Dendritic cell treated with granulocyte-macrophage colony-stimulating factor and Interleukin-4, amounts not matched to agents 40 ng/mL and 50 ng/mL, for 4 days (primary cell): ENCODE data around the gene ENAM.
"Not testable (repeated sequence)": the region's sequence is repeated elsewhere in the genome, so short reads cannot be mapped to it uniquely, and the experiment has no call there.

ENCODE experiments used
- H3K27ac Mint-ChIP-seq: one replicate; pipeline ENCODE4 v1.8.0; 2022; ENCODE audit warnings: mild to moderate bottlenecking, mixed read lengths
- H3K27me3 Mint-ChIP-seq: one replicate; pipeline ENCODE4 v1.8.0; 2022; ENCODE audit warnings: mild to moderate bottlenecking, mixed read lengths
- H3K36me3 Mint-ChIP-seq: one replicate; pipeline ENCODE4 v1.8.0; 2022; ENCODE audit warnings: low read depth, mixed read lengths
- H3K4me1 Mint-ChIP-seq: one replicate; pipeline ENCODE4 v1.8.0; 2022; ENCODE audit warnings: low read depth, mixed read lengths
- H3K4me3 Mint-ChIP-seq: one replicate; pipeline ENCODE4 v1.8.0; 2022; ENCODE audit warnings: mild to moderate bottlenecking, moderate library complexity, mixed read lengths
- H3K9me3 Mint-ChIP-seq: one replicate; pipeline ENCODE4 v1.8.0; 2022; ENCODE audit warnings: mixed read lengths
- intact Hi-C: fragments of 100-400 bp; cut with micrococcal nuclease; formaldehyde crosslinking; loops from one replicate; pipeline ENCODE4 v1.15.0; 2022

ENAM gene

DNA sequence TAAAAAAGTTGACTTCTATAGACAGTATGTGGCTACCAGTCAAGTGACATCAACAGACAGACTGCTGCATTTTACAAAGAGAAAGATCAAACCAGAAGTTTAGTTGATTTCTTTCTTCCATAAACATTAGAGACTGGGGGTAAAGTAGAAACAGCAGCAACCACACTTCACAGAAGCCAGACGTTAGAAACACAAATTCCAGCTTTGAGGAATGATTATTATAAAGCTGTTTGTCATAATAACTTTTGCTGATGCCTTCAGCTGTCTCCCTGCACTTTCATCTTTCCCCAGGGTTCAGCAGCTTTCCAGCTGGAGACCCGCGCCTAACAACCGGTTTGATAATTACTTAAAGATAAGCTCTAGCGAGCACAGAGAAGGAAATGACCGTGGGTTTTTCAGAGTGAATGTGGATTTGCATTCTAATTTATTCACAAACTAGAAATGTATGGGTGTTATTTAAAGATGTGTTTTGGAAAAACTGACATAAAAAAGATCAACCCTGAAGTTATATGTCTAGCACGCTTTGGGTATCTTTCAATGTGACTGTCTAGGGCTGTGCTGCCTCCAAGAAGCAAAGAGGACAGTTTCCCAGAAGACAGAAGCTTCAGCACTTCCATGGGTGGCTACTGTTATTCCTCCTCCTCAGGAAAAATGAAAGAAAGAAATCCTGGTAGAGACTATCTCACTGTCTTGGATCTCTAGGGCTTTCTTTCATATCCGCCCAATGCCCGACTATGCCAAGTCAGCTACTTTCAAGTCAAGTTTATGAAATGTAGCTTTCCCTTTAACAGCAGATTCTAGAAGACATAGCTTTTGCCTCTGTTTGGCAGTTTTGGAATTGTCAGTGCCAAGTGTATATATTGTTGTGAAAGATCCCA, 15.0 kb upstream of the ENAM start:
- H3K4me3 Mint-ChIP-seq: no peak overlapping the region

DNA sequence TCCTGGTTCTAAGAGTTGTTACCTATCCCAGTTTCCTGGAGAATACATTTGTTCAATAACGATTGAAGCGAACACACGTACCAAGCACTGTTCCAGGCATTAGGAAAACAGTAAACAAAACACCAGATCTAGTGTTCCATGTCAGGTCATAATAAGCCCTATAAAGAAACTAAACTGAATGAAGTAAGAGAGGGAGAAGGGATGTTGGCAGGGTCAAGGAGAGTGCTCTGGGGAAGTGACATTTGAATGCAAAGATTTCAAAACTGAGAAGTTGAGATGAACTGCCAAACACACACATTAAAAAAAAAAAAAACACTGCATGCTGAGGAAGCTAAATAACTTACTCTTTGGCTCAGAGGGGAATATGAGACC, 14.4 kb upstream of the ENAM start:
- H3K36me3 Mint-ChIP-seq: no peaks in the 10 kb centered on the region
- peaks cover 2% of the 10 kb centered on the region for H3K27me3 Mint-ChIP-seq
- H3K9me3 Mint-ChIP-seq: peaks cover 10% of the 10 kb centered on the region
- H3K4me3 Mint-ChIP-seq: no peak overlapping the region
- intact Hi-C loops: no loop called here
- no peak overlapping the region for H3K27ac Mint-ChIP-seq
- peaks cover 7% of the 10 kb centered on the region for H3K4me1 Mint-ChIP-seq

More for the DNA sequence above, 15.0 kb upstream of the ENAM start:
- H3K36me3 Mint-ChIP-seq: no peaks in the 10 kb centered on the region
- peaks cover 7% of the 10 kb centered on the region for H3K4me1 Mint-ChIP-seq
- peaks cover 2% of the 10 kb centered on the region for H3K27me3 Mint-ChIP-seq
- no peak overlapping the region for H3K27ac Mint-ChIP-seq
- intact Hi-C loops: no loop called here
- H3K9me3 Mint-ChIP-seq: peaks cover 4% of the 10 kb centered on the region

DNA sequence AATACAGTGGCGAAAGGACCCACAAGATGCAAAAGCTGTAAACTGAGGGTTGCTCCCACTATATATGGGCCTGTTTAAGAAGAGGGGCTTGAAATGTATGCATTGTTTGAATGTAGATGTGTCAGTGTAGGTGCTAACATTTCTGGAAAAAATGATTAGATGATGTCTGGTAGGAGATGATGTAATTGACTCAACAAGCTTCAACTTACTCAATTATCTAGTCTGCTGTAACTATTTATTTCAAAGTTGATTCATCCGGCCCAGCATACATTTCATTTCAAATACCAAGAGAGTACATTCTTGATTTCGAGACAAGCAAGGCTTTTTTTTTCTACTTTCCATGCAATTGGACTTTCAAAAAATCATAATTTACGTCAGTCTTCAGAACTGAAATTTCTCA, 9.3 kb upstream of the ENAM start:
- peaks cover 14% of the 10 kb centered on the region for H3K9me3 Mint-ChIP-seq
- no peaks in the 10 kb centered on the region for H3K27me3 Mint-ChIP-seq
- H3K36me3 Mint-ChIP-seq: no peaks in the 10 kb centered on the region
- H3K4me3 Mint-ChIP-seq: no peak overlapping the region
- no peak overlapping the region for H3K27ac Mint-ChIP-seq
- H3K4me1 Mint-ChIP-seq: peaks cover under 1% of the 10 kb centered on the region
- intact Hi-C loops: no loop called here

DNA sequence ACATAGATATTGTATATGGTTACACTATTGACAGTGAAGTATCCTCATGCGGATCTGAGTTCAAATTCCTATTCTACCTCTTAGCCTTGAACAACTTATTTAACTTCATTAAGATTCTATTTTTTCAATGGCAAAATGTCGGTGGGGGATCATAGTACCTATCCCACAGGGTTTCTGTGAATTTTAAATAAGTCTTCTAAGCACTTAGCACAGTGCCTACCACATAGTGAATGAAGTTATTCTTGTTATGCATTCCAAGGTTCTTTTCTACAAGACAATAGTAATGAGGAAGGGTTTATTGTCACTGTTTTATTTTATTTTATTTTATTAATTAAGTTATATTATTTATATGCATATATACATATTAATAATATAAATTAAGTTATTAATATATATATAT, 8.8 kb upstream of the ENAM start:
- Mint-ChIP-seq H3K27ac (no peak overlapping the region), H3K4me3 (no peak overlapping the region), H3K4me1 (no peaks in the 10 kb centered on the region), H3K9me3 (peaks cover 14% of the 10 kb centered on the region), H3K27me3 (no peaks in the 10 kb centered on the region), H3K36me3 (no peaks in the 10 kb centered on the region)
- intact Hi-C loops: no loop called here

DNA sequence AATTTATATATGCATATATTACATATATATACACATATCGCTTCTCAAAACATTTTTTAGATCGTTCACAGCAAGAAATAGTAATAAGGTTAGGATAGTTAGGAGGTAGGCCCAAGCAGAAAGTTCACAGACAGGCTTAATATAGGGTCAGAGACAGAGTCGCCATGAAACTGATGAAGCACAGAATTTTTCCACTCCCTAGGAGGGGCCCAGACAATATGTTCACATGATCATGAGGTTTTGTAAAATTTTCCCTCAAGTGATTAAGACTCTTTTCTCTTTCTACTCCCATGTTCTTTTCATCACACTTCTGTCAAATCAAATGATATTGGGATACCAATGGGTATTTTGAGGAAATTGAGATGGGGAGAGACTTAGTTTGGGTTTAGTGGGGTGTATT, 5.2 kb upstream of the ENAM start:
- intact Hi-C loops: no loop called here
- no peaks in the 10 kb centered on the region for H3K27me3 Mint-ChIP-seq
- H3K36me3 Mint-ChIP-seq: no peaks in the 10 kb centered on the region
- no peak overlapping the region for H3K4me3 Mint-ChIP-seq
- peaks cover 12% of the 10 kb centered on the region for H3K9me3 Mint-ChIP-seq
- no peak overlapping the region for H3K27ac Mint-ChIP-seq
- H3K4me1 Mint-ChIP-seq: no peaks in the 10 kb centered on the region

DNA sequence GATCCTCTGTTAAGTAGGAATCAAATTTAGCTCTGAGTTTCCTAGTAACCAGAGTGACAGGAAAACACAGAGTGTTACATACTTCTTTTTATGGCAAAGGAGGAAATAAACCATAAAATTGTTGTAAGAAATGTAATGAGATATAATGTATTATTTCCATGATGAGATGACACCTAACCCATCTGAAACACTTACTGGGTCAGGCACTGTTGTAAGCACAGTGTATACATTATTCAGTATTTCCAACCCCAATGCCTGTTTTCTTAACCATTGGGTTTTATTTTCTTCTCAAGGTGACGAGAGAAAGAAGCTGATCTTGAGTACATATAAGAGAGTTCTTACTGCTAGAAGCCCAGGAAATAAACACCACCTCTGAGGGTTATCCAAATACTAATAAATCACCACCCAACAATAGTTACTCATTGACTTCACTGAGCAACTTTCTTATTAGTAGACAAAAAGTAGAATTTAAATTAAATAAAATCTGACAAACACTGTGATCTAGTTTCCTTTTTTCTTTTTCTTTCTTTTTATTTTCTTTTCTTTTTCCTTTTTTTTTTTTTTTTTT, 4.2 kb upstream of the ENAM start:
- intact Hi-C loops: no loop called here
- Mint-ChIP-seq H3K27me3 (no peaks in the 10 kb centered on the region), H3K27ac (no peak overlapping the region), H3K9me3 (peaks cover 2% of the 10 kb centered on the region), H3K36me3 (no peaks in the 10 kb centered on the region), H3K4me3 (no peak overlapping the region), H3K4me1 (no peaks in the 10 kb centered on the region)

DNA sequence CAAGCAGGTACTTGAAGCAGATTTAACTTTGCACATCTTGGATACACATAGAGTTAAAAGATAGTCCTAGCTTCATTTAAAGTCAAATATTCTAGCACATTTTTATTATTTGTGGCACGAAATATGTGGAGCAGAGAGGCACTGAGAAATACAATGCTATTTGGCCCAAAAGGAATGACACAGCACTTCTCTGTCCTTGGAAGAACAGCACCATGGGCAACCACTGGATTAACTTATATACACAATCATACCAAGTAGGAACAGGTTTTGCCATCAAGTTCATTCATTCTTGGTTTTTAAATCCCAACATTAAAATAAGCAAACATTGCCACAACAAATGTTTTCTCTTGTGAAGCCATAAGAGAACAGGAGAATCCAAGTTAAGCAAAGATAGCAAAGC, 924 bp upstream of the ENAM start:
- Mint-ChIP-seq H3K4me1 (no peaks in the 10 kb centered on the region), H3K27me3 (no peaks in the 10 kb centered on the region), H3K9me3 (no peaks in the 10 kb centered on the region), H3K36me3 (no peaks in the 10 kb centered on the region), H3K27ac (no peak overlapping the region), H3K4me3 (no peak overlapping the region)
- intact Hi-C loops: no loop called here

DNA sequence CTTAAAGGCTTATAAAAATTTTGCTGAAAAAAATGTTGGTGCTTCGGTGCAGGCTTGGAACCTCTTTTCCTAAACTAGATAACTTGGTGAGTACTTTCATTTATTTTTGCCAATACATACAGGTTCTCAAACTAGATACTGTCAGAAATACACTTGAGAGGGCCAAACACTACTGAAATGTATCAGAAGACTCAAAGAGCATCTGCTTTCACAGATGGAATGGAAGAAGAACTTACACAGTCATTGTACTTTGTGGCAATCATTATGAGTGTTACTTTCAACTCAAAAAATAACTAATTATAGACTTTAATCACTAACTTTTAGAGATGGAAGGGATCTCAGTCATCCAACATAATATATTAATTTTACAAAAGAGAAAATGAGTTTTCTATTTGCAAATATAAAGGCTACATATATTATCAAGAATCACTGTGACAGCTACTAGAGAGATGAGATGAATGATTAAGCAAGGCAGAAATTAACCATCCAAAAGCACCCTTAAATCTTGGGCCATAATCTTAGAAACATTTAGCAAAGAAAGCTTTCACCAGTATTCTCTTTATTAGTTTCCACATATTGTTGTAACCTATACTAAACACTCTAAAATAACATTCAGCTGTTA, 1.0 kb downstream of the ENAM start:
- H3K36me3 Mint-ChIP-seq: no peaks in the 10 kb centered on the region
- no peaks in the 10 kb centered on the region for H3K27me3 Mint-ChIP-seq
- no peaks in the 10 kb centered on the region for H3K4me1 Mint-ChIP-seq
- H3K27ac Mint-ChIP-seq: no peak overlapping the region
- no peaks in the 10 kb centered on the region for H3K9me3 Mint-ChIP-seq
- H3K4me3 Mint-ChIP-seq: no peak overlapping the region
- intact Hi-C loops: no loop called here

DNA sequence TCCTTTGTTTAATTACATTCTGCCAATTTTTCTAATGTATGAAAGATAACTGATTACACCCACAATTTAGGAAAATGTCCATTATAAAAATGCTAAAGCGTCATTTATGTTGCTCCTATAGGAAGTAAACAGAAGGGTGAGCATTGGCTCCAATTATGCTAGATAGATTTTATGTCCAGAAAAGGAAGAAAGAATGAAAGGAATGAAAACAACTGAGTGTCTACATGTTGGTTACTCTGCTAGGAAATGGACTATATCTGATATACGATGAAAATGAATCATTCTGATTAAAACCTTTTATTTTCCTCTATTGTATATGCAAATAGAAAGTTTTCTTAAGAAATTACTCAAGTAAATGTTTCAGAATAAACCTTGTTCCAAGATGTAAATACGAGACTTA, 1.6 kb downstream of the ENAM start:
- Mint-ChIP-seq H3K36me3 (no peaks in the 10 kb centered on the region), H3K27ac (no peak overlapping the region), H3K4me1 (no peaks in the 10 kb centered on the region), H3K4me3 (no peak overlapping the region), H3K9me3 (no peaks in the 10 kb centered on the region), H3K27me3 (no peaks in the 10 kb centered on the region)
- intact Hi-C loops: no loop called here

DNA sequence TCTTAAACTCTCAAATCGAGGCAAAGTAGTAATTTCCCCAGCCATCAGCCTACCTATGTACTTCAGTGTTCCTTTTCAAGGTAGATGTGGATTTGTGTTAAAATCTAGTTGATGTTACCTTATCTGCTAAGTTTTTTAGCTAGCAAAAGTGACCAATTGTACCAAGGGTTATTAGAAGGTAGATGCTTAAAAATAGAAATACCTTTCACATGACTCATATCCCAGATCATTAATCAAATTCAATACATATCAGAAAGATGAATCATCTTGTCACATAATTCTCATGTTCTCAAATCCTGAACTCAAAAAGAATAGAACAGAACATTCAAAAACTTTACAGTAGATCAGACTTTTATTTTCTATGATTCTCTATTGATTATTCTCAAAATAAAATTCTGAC, 3.5 kb downstream of the ENAM start:
- intact Hi-C loops: no loop called here
- no peaks in the 10 kb centered on the region for H3K4me1 Mint-ChIP-seq
- no peak overlapping the region for H3K27ac Mint-ChIP-seq
- no peaks in the 10 kb centered on the region for H3K9me3 Mint-ChIP-seq
- no peaks in the 10 kb centered on the region for H3K36me3 Mint-ChIP-seq
- no peak overlapping the region for H3K4me3 Mint-ChIP-seq
- H3K27me3 Mint-ChIP-seq: no peaks in the 10 kb centered on the region

DNA sequence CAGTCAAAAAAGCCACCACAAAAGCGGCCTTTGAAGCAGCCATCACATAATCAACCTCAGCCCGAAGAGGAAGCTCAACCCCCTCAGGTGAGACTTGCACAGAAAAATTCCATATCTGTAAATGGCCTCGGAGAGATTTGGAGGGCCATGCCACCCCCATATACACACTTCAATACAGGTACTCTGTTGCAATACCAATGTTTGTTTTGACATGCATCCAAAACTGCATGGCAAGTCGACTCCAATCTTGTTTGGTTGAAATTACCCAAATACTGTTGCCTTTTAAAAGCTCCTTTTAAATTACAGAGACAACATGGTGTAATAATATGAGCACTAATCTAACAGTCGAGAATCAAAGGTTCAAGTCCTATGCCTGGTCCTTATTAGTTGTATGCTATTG, 5.9 kb downstream of the ENAM start:
- intact Hi-C loops: no loop called here
- Mint-ChIP-seq H3K4me1 (no peaks in the 10 kb centered on the region), H3K4me3 (no peak overlapping the region), H3K36me3 (no peaks in the 10 kb centered on the region), H3K9me3 (no peaks in the 10 kb centered on the region), H3K27ac (no peak overlapping the region), H3K27me3 (no peaks in the 10 kb centered on the region)

DNA sequence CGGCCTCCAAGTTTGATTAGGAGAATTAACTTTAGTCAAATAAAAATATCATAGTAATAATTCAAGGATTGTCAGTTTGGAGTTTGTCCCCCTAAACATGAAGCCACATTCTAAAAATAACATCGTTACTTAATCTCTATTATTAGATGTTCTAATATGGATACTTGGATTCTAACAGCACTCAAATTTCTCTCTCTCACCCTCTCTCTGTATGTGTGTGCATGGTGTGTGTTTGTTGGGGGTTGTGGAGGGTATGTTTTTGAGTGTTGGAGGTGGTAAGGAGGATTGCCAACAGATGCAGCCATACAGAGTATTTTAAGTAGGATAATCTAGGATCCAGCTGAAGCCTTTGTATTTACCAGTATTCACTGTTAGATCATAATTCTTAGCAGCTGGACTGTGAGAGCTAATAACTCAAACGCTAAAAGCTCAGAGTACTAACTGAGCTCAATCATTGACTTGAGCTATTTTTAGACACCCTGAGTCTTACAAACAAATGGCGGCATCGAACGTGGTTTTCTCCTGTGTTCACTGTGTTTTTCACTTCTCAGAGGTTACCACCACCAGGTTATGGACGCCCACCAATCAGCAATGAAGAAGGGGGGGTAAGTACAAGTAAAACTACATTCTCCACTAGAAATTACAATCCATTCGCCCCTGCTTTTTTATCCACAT, 8.8 kb downstream of the ENAM start:
- intact Hi-C loops: no loop called here

DNA sequence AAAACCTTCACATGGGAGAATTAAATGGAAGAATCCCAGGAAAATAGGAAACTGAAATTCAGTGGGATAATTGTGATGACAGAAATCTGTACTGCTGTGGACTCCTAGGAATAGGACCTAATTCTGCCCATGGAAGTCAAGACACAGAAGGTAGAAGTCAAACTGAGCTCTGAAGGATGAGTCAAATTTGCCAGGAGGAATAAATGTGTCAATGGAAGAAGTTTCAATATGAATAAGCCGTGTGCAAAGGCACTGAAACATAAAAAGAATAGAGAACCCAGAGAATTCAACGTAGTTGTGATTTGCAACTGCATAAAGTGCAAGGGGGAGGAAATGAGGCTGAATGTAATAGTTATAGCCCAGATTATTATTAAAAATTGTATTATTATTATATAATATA, 11.6 kb downstream of the ENAM start:
- no peak overlapping the region for H3K27ac Mint-ChIP-seq
- intact Hi-C loops: no loop called here

More for the DNA sequence above, 8.8 kb downstream of the ENAM start:
- H3K36me3 Mint-ChIP-seq: no peaks in the 10 kb centered on the region
- H3K4me1 Mint-ChIP-seq: no peaks in the 10 kb centered on the region
- H3K27ac Mint-ChIP-seq: no peak overlapping the region
- no peaks in the 10 kb centered on the region for H3K9me3 Mint-ChIP-seq
- no peaks in the 10 kb centered on the region for H3K27me3 Mint-ChIP-seq
- H3K4me3 Mint-ChIP-seq: no peak overlapping the region

DNA sequence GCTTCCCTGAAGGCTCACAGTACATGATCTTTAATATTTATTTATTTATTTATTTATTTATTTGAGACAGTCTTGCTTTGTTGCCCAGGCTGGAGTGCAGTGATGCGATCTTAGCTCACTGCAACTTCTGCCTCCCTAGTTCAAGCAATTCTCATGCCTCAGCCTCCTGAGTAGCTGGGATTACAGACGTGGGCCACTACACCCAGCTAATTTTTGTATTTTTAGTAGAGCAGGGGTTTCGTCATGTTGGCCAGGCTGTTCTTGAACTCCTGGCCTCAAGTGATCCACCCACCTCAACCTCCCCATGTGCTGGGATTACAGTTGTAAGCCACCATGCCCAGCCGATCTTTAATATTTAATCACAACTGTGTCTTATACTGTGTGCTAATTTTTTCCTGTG, 22.2 kb downstream of the ENAM start:
- not testable (repeated sequence) for H3K27ac Mint-ChIP-seq, H3K9me3 Mint-ChIP-seq, H3K27me3 Mint-ChIP-seq, H3K4me3 Mint-ChIP-seq, H3K4me1 Mint-ChIP-seq, H3K36me3 Mint-ChIP-seq
- intact Hi-C loops: loop anchor here (5.0 kb wide), 1 partner anchor 1062 kb away; no protein-coding TSS in a partner anchor

More for the DNA sequence above, 11.6 kb downstream of the ENAM start:
- H3K27me3 Mint-ChIP-seq: no peaks in the 10 kb centered on the region
- no peaks in the 10 kb centered on the region for H3K9me3 Mint-ChIP-seq
- H3K4me3 Mint-ChIP-seq: no peak overlapping the region
- H3K36me3 Mint-ChIP-seq: no peaks in the 10 kb centered on the region
- no peaks in the 10 kb centered on the region for H3K4me1 Mint-ChIP-seq
